Subcutaneous abdominal adipose tissue (tissue), 5 donors: ENCODE results near the gene MAP3K13.

ENCODE experiments used
- H3K27ac ChIP-seq: one replicate; pipeline ENCODE4 v1.7.0; 2013; ENCODE audit warnings: low read depth, mild to moderate bottlenecking, inconsistent platforms, low read length, moderate library complexity
- H3K27me3 ChIP-seq, 5 donors: one replicate each; pipeline ENCODE4 v1.7.0; 2013; ENCODE audit warnings: low read length in 5 of 5, inconsistent platforms in 1 of 5; ENCODE audit not compliant: control insufficient read depth in 5 of 5, insufficient read depth in 4 of 5
- H3K36me3 ChIP-seq, 5 donors: one replicate each; pipeline ENCODE4 v1.7.0; 2013; ENCODE audit warnings: low read length in 5 of 5; ENCODE audit not compliant: control insufficient read depth in 5 of 5, insufficient read depth in 5 of 5
- H3K4me1 ChIP-seq, 5 donors: one replicate each; pipeline ENCODE4 v1.7.0; 2013; ENCODE audit warnings: low read length in 5 of 5, mild to moderate bottlenecking in 3 of 5, moderate library complexity in 1 of 5; ENCODE audit not compliant: control insufficient read depth in 5 of 5, insufficient read depth in 5 of 5
- H3K4me3 ChIP-seq, 5 donors: one replicate each; pipeline ENCODE4 v1.7.0; 2013; ENCODE audit warnings: low read length in 5 of 5, low read depth in 1 of 5
- H3K9ac ChIP-seq, 5 donors: one replicate each; pipeline ENCODE4 v1.7.0; 2013; ENCODE audit warnings: low read length in 5 of 5, mild to moderate bottlenecking in 4 of 5, moderate library complexity in 3 of 5
- H3K9me3 ChIP-seq, 5 donors: one replicate each; pipeline ENCODE4 v1.7.0; 2013; ENCODE audit warnings: low read length in 5 of 5; ENCODE audit not compliant: control insufficient read depth in 5 of 5
- donor health status: healthy.
- donor health status: healthy.
- donor health status: healthy.
- donor health status: healthy.
- donor health status: healthy.

The MAP3K13 gene

DNA sequence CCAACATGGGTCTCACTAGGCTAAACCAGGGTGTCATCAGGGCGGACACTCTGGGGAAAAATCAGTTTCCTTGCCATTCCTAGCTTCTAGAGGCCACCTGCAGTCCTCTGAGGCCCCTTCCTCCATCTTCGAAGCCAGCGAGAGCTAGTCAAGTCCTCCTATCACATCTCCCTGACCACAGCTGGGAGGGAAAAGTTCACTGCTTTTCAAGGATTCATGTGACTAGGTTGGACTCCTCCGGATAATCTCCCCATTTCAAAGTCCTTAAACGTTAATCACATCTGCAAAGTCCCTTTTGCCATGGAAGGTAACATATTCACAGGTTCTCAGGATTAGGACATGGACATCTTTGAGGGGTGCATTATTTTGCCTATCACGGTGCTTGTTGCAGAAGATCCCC lies 35.9 kb upstream of the MAP3K13 start:
- Histone ChIP-seq H3K9me3 (no peaks in the 10 kb centered on the region), H3K27me3 (no peaks in the 10 kb centered on the region), H3K36me3 (no peaks in the 10 kb centered on the region), H3K4me3 (no peak overlapping the region), H3K9ac (no peak overlapping the region), H3K27ac (no peak overlapping the region), H3K4me1 (peaks cover 0 to 12% (median 3%) of the 10 kb centered on the region in 5 donors)

DNA sequence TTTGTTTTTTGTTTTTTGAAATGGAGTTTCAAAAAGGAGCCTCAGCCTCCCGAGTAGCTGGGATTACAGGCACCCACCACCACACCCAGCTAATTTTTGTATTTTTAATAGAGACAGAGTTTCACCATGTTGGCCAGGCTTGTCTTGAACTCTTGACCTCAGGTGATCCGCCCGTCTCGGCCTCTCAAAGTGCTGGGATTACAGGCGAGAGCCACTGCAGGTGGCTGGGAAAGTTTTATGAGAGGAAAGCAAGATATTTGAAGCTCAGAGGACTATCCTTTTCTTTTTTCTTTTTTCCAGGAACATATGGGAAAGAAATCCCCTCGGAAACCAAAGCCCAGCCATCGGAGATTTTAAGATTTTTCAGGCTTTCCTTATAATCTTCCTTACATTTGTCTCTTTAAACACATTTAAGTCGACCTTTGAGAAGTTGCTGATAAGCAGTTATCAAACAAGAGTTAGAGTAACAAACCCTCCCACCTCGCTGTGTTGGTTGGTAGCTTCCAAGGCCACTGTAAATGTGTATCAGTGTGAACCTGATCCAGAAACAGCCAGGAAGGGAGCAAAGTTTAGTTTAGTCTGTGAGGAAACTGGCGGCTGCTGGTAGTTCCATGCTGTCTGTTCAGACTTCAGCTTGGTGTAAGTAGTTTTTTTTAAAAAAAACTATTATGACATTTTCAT lies 34.5 kb upstream of the MAP3K13 start:
- Histone ChIP-seq H3K4me1 (peaks cover 0 to 10% (median 4%) of the 10 kb centered on the region in 5 donors), H3K27me3 (no peaks in the 10 kb centered on the region), H3K9me3 (no peaks in the 10 kb centered on the region), H3K36me3 (no peaks in the 10 kb centered on the region), H3K4me3 (no peak overlapping the region), H3K9ac (no peak overlapping the region), H3K27ac (no peak overlapping the region)

DNA sequence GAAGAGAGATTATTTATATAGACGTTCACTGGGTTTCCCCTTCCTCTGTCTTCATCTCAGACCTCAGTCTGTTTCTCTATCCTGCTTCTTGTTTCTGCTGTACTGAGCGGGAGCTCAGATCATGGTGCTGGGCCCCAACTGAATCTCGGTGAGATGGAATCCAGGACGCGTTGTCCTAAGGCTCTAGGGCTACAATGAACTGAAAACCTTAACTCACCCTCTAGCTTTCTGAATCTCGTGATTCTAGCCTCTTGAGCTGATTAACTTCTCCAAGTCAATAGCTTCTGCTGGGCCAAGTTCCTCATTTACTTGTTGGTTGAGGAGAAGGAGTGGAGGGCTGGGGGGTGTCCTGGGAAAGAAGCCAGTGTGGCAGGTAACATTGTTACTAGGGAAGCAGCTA lies 32.7 kb upstream of the MAP3K13 start:
- Histone ChIP-seq H3K9me3 (no peaks in the 10 kb centered on the region), H3K9ac (no peak overlapping the region), H3K4me3 (no peak overlapping the region), H3K27ac (no peak overlapping the region), H3K36me3 (no peaks in the 10 kb centered on the region), H3K27me3 (no peaks in the 10 kb centered on the region), H3K4me1 (peaks cover 0 to 10% (median 4%) of the 10 kb centered on the region in 5 donors)

- H3K4me3 ChIP-seq, result no peak overlapping the region
- no peaks in the 10 kb centered on the region for H3K27me3 ChIP-seq
- H3K4me1 ChIP-seq, result peaks cover 0 to 10% (median 4%) of the 10 kb centered on the region in 5 donors
- no peak overlapping the region for H3K9ac ChIP-seq
- no peaks in the 10 kb centered on the region for H3K9me3 ChIP-seq
- H3K27ac ChIP-seq, result no peak overlapping the region
- H3K36me3 ChIP-seq, result no peaks in the 10 kb centered on the region
Measured at GRCh38 chr3:185330644-185331043, 32.3 kb upstream of the MAP3K13 start.

- no peak overlapping the region for H3K27ac ChIP-seq
- H3K9ac ChIP-seq, result no peak overlapping the region
- H3K27me3 ChIP-seq, result no peaks in the 10 kb centered on the region
Measured at GRCh38 chr3:185332026-185332735, 30.8 kb upstream of the MAP3K13 start.

DNA sequence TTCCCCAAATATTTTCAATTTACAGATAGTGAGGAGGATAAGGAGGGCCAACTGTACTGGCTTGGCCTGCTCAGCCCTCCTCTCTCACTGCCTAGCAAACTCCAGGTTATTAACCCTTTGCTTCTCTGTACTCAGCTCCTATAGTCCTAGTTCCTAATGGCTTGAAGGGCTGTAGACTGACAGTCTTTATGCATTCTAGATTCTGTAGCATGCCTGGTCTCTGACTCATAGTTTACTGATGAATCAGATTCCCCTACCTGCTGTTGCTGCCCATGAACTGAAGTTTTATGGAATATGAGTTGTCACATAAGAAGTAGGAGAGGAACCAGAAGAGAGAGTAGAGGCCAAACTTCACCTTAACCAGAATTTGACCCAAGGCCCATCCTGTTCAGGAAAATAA lies 27.1 kb upstream of the MAP3K13 start:
- Histone ChIP-seq H3K9me3 (no peaks in the 10 kb centered on the region), H3K27ac (no peak overlapping the region), H3K36me3 (no peaks in the 10 kb centered on the region), H3K4me1 (peaks cover 0 to 7% (median 4%) of the 10 kb centered on the region in 5 donors), H3K27me3 (no peaks in the 10 kb centered on the region), H3K4me3 (no peak overlapping the region), H3K9ac (no peak overlapping the region)

More at GRCh38 chr3:185332026-185332735, 30.8 kb upstream of the MAP3K13 start:
- Histone ChIP-seq H3K9me3 (no peaks in the 10 kb centered on the region), H3K4me3 (no peak overlapping the region), H3K36me3 (no peaks in the 10 kb centered on the region), H3K4me1 (peaks cover 0 to 10% (median 4%) of the 10 kb centered on the region in 5 donors)

GRCh38 chr3:185337231-185337816 lies 25.6 kb upstream of the MAP3K13 start:
- Histone ChIP-seq H3K9ac (no peak overlapping the region), H3K27ac (no peak overlapping the region), H3K36me3 (no peaks in the 10 kb centered on the region), H3K4me3 (no peak overlapping the region), H3K9me3 (no peaks in the 10 kb centered on the region), H3K27me3 (no peaks in the 10 kb centered on the region), H3K4me1 (peaks cover 0 to 8% (median 5%) of the 10 kb centered on the region in 5 donors)

DNA sequence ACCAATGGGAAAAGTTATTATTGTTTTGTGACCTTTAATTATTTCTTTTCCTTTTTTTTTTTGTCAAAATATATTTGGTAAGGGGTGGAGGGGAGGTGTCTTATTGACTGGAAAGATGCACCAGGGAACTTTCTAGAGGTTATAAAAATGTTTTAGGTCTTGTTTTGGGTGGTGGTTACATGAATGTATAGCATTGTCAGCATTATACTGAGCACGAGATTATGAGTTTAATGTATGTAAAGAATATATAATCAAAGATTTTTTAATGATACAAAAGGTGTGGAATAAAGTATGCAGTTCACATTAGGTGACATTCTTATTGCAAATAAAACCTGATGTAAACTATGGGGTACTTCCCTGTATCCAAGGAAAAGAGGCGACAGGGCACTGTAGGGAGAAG lies 23.0 kb upstream of the MAP3K13 start:
- peaks cover 0 to 7% (median 5%) of the 10 kb centered on the region in 5 donors for H3K4me1 ChIP-seq
- H3K27ac ChIP-seq, result no peak overlapping the region
- no peak overlapping the region for H3K9ac ChIP-seq
- H3K9me3 ChIP-seq, result no peaks in the 10 kb centered on the region
- H3K36me3 ChIP-seq, result no peaks in the 10 kb centered on the region
- H3K4me3 ChIP-seq, result no peak overlapping the region
- H3K27me3 ChIP-seq, result no peaks in the 10 kb centered on the region

GRCh38 chr3:185340751-185341150 lies 22.2 kb upstream of the MAP3K13 start:
- H3K27ac ChIP-seq, result no peak overlapping the region
- peaks cover 0 to 7% (median 5%) of the 10 kb centered on the region in 5 donors for H3K4me1 ChIP-seq
- H3K9ac ChIP-seq, result no peak overlapping the region
- H3K9me3 ChIP-seq, result no peaks in the 10 kb centered on the region
- H3K27me3 ChIP-seq, result no peaks in the 10 kb centered on the region
- H3K36me3 ChIP-seq, result no peaks in the 10 kb centered on the region
- H3K4me3 ChIP-seq, result no peak overlapping the region
